ENCODE data around the gene LGI4.
A peak's percentile ranks its signal among the peaks of the same experiment; 100 is the strongest.

LGI4 gene

DNA sequence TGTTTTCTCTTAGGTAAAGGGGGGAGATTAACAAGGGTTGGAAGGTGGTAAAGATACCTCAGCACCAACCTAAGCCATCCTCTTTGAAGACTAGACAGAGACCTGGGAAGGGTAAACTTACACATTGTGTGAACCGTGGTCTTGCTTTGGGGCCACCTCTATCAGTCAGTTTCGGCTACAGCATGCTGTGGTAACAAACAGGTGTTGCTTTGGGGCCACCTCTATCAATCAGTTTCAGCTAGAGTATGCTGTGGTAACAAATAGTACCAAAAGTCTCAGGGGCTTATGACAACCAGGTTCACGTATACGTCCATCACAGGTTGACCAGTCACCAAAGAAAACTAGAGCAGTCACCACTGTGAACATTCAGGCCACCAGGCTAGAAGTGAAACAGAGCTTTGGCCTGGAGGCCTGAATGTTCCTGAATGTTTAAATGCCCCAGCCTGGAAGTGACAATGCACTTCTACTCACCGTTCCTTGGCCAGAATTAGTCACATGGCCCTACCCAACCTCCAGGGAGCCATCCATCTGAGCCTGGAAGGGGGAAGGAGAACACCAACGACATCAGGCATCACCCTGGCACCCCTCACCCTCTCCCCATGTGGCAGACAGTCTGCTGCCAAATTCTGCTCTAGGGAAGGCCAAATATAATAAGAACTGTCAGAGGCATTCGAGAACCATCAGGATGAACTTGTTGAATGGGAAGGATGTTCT is 12.0 kb upstream of the LGI4 start:
- no peak for DNase-seq (ENCODE audit: low read depth)

DNA sequence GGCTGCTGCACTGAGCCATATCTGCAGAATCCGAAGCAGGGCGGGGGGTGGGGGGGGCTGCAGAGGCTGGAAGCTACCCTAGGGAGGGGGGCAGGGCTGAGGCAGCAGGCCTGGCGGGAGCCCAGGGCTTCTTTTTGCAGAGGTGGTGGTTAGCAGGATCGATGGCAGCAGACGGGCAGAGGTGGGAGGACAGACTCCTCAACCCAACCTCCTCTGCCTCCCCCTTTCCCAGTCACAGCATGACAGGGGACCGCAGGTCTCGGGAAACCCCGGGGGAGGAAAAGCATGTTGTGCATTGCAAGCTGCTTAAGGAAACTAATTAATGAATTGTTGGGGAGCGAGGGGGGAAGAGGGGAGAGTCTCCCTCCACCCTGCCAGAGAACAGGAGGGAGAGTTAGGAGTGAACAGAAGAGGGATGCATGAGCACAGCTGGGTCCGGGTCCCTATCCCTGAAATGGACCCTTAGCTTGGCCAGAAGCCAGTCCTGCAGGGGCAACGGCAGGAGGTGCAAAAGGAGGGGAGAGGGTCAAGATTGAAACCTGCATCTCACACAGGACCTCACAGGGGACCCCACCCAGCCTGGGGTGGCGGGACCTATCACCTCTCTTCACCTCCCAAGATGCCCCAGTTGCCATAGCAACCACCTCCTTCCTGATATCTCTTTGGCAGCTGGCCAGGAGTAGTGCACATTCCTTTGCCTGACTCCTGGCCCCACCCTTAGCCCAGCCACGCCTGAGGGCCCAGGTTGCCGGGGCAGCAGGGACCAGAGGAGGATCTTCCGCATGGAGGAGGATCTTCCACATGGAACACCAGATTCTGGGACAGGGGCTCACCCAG is 10.0 kb upstream of the LGI4 start:
- DNase-seq (ENCODE audit: low read depth): peak; percentile 36
- TF ChIP-seq, protein P1, sequence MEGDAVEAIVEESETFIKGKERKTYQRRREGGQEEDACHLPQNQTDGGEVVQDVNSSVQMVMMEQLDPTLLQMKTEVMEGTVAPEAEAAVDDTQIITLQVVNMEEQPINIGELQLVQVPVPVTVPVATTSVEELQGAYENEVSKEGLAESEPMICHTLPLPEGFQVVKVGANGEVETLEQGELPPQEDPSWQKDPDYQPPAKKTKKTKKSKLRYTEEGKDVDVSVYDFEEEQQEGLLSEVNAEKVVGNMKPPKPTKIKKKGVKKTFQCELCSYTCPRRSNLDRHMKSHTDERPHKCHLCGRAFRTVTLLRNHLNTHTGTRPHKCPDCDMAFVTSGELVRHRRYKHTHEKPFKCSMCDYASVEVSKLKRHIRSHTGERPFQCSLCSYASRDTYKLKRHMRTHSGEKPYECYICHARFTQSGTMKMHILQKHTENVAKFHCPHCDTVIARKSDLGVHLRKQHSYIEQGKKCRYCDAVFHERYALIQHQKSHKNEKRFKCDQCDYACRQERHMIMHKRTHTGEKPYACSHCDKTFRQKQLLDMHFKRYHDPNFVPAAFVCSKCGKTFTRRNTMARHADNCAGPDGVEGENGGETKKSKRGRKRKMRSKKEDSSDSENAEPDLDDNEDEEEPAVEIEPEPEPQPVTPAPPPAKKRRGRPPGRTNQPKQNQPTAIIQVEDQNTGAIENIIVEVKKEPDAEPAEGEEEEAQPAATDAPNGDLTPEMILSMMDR (IDR thresholded peaks at IDR 0.05; ENCODE audit: insufficient read depth, low read depth, low read length, missing control alignments): no peak
- H3K4me3 ChIP-seq (ENCODE audit: low read depth, low read length): no peak overlapping the region

More for the DNA sequence above, 12.0 kb upstream of the LGI4 start:
- H3K4me3 ChIP-seq (ENCODE audit: low read depth, low read length): no peak overlapping the region
- TF ChIP-seq, protein P1 (IDR thresholded peaks at IDR 0.05; ENCODE audit: insufficient read depth, low read depth, low read length, missing control alignments): no peak

DNA sequence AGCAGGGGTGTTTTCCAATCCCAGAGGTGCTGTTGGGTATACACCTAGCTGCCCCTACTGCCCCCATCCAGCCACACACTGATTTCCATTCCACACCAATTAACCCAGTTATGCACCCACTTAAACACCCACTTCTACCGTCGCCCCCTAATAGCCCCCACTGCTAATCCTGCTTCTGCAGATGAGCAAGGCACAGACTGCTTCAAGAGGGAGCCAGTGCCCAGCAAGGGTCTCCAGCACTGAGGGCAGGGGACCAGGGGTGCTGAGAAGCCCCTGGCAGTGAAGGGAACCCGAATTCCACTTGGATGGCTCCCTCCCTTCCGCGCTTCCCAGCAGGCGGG is 9.4 kb upstream of the LGI4 start:
- DNase-seq (ENCODE audit: low read depth): no peak

DNA sequence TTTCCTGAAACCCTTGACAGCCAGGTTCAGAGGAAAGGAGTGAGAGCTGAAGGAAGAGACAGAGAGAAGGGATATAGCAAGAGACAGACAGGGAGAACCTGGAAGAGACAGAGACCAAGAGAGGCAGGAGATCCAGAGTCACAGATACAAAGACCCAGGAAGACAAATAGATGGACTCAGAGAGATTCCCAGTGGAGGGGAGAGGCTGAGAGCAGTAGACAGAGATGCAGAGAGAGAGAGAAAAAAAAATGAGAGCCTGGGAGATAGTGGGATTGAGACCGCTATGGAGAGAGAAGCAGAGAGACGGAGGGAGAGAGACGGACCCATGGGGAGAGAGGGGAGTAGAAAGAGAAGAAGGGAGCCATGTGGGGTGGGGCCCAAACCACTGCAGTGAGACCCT is 9.0 kb upstream of the LGI4 start:
- DNase-seq (ENCODE audit: low read depth): no peak
- TF ChIP-seq, protein P1 (IDR thresholded peaks at IDR 0.05; ENCODE audit: insufficient read depth, low read depth, low read length, missing control alignments): no peak
- no peak overlapping the region for H3K4me3 ChIP-seq (ENCODE audit: low read depth, low read length)

More for the DNA sequence above, 9.4 kb upstream of the LGI4 start:
- TF ChIP-seq, protein P1 (IDR thresholded peaks at IDR 0.05; ENCODE audit: insufficient read depth, low read depth, low read length, missing control alignments): no peak
- no peak overlapping the region for H3K4me3 ChIP-seq (ENCODE audit: low read depth, low read length)

DNA sequence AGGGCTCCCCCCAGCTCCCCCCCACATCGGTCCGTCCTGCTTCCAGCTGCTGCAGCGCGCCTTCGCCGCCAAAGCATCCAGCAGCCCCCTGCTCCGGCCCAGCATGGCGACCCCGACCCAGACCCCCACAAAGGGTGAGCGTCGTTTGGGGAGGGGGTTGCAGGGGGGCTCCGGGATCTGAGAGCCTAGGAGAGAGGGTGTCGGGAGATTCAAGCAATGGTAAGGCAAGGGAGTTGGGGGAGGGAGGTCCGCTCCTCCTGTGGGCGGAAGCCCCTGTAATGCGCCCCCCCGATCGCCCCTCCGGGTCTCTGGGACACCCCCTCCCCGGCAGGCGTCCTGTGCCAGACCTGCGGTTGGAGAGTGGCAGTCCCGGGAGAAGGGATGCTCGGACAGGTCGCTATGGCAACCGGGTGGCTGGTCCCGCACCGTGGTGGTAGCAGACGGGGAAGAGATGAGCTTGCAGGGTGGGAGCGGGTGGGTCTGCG is 8.4 kb upstream of the LGI4 start, which contains the start of gene FXYD7:
FXYD7 (plus strand) TSS at position 25 of the 485 bp plus-strand sequence; CDS start at position 104, 79 bp downstream.
- TF ChIP-seq, protein P1 (IDR thresholded peaks at IDR 0.05; ENCODE audit: insufficient read depth, low read depth, low read length, missing control alignments): no peak
- no peak for DNase-seq (ENCODE audit: low read depth)
- H3K4me3 ChIP-seq (ENCODE audit: low read depth, low read length): no peak within 1 kb of the TSS

DNA sequence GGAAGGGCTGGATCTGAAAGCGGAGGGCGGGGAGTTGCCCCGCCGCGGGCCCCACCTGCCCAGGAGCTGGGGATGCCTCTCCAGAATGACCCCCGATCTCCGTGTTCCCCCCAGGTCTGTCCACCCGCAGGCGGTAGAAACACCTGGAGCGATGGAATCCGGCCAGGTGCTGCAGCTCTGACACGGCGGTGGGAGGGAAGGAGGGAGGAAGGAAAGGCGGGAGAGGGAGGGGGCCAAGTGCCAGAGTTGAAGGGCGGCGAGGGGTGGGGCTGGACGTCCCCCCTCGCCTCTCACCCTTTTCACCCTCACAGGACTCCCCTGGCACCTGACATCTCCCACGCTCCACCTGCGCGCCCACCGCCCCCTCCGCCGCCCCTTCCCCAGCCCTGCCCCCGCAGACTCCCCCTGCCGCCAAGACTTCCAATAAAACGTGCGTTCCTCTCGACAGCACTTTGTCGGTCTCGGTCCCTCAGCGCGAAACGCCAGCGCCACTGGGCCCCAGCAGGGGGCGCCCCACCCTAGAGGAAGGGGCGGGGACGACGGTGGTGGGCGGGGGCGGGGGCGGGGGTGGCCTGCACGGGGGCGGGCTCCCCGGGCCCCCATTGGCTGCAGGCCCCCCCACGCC is 7.9 kb upstream of the LGI4 start:
- peak; percentile 62 for DNase-seq (ENCODE audit: low read depth)
- TF ChIP-seq, protein P1 (IDR thresholded peaks at IDR 0.05; ENCODE audit: insufficient read depth, low read depth, low read length, missing control alignments): peak; percentile 48
- no peak overlapping the region for H3K4me3 ChIP-seq (ENCODE audit: low read depth, low read length)
